Measurements from ENCODE around the gene PNMA6A.

DNA sequence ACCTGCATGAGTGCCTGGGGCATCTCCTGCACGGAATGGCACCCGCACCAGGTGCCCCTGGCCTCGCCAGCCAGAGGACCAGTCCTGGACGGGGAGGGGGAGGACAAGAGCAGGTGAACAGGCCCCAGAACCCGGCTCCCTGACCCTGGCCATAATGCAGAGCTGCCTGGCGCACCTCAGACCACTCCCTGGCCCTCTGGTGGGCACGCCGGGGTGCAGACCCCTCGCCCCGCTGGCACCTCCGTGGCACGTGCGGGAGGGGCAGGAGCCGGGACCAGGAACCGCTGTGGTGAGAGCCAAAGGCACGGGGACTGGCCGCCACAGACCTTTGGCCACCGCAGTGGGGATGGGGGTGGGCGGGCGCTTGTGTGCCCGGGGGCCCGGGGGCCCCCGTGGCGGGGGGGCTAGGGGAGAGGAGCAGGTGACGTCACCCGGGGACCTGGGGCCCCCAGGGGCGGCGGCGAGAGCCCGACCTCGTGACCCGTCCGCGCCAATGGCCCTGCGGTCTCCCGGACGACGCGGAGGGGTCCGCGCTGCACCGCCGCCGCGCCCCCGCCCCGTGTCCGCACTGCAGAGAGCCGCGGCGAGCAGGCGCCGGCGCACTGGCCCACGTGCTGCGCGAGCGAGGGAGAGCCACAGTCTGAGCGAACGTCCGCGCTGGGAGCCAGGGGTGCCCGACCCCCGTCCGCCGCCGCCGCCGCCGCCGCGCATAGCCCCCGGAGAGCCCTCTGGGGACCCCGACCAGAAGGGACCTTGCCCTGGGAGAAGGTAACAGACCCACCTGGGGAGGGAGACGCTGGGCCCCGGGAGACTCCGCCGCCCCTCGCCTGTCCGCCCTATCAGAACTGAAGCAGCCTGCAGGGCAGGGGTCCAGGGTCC, 16.1 kb upstream of the PNMA6A start, which contains the start of gene PNMA3:
- TF ChIP-seq CTCF (IDR thresholded peaks at IDR 0.05 in 2 of 3, conservative IDR thresholded peaks at IDR 0.05 in 1 of 3; ENCODE audit: control insufficient read depth in 2 of 3, extremely low read depth in 1 of 3, insufficient read depth in 1 of 3, low read depth in 3 of 3, low read length in 3 of 3) (no peak), CHD2 (IDR thresholded peaks at IDR 0.05; ENCODE audit: borderline replicate concordance, low read depth, low read length) (no peak), YY1 (IDR thresholded peaks at IDR 0.05; ENCODE audit: low read depth, low read length) (no peak), BCL11A (IDR thresholded peaks at IDR 0.05; ENCODE audit: low read depth, low read length) (no peak), EZH2 (IDR thresholded peaks at IDR 0.05; ENCODE audit: borderline replicate concordance, control insufficient read depth, low read depth, low read length) (no peak), POLR2A (IDR thresholded peaks at IDR 0.05; ENCODE audit: low read depth, low read length) (no peak), TCF3 (IDR thresholded peaks at IDR 0.05; ENCODE audit: borderline replicate concordance, insufficient read depth, low read depth, low read length) (no peak), BCL3 (IDR thresholded peaks at IDR 0.05; ENCODE audit: borderline replicate concordance, insufficient read depth, low read depth, low read length, poor library complexity, severe bottlenecking) (no peak), FOXM1 (IDR thresholded peaks at IDR 0.05; ENCODE audit: low read depth, low read length) (no peak), BHLHE40 (IDR thresholded peaks at IDR 0.05; ENCODE audit: borderline replicate concordance in 1 of 2, low read depth in 2 of 2, low read length in 1 of 2) (no peak)
- TF ChIP-seq, protein P1, sequence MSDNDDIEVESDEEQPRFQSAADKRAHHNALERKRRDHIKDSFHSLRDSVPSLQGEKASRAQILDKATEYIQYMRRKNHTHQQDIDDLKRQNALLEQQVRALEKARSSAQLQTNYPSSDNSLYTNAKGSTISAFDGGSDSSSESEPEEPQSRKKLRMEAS (IDR thresholded peaks at IDR 0.05; ENCODE audit: low read depth, low read length), result no peak

Measured in GM12878 (cell line).